M059J (cell line): ENCODE measurements around the gene C1orf94. TPM values are rescaled to one million over a fixed set of nuclear protein-coding genes. Genes with fewer than 3 reads are reported as not detected.
"Not testable (repeated sequence)": the region's sequence is repeated elsewhere in the genome, so short reads cannot be mapped to it uniquely, and the experiment has no call there.

Experiments used
- DNase-seq: peaks from one replicate; pipeline ENCODE4 v3.0.0-alpha.2; 2012; ENCODE audit warnings: low read depth
- total RNA-seq: library from RNA; depleted of rRNA; stranded (reverse); fragments of >200 nt; shearing (Covaris generic); gene quantifications from 2 replicates; pipeline ENCODE4 v1.2.3, GENCODE V29; 2014

Gene C1orf94
- total RNA-seq, 1 experiment from 2014 or later, result 4.0 TPM

DNA sequence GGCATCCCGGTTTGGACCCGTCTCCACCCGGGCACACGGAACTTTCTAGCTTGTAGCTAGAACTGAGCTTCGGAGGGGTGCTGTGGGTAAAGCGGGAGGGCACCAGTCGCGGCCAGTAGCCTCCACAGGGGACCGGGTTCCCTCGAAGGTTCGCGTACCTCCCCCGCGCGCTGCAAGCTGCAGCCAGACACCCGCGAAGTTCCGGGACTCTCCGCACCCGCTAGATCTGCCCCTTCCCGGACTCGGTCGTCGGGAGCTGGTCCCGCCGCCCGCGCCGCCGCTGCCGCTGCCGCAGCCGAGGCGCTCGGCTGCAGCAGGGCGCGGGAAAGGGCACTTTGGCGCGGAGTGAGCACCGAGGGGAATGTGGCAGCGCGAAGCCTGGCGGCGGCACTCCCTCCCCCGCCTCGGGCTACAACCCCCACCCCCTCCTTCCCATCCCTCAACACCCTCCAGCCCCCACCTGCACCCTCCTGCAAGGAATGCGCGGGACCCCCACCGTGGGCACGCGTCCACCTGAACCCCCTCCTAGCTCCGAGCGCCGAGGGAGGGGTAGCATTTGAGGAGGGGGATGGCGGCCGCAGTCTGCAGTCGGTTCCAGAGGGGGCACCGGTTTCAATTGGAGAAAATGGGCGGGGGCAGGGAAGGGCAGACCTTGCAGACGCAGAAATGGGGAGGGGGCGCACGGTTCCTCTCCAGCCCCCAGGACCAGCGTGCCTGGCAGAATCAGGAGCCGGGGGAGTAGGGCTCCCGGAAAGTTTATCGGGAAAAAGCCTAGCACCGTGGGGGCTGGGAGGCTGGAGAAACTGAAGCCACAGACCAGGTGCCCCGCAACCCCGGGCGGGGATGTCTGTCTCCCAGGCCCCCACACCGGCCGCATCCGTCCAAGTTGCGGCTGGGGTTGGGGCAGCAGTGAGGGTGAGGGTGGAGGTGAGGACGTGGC, 12.6 kb upstream of the C1orf94 start:
- peak; percentile 38 for DNase-seq

DNA sequence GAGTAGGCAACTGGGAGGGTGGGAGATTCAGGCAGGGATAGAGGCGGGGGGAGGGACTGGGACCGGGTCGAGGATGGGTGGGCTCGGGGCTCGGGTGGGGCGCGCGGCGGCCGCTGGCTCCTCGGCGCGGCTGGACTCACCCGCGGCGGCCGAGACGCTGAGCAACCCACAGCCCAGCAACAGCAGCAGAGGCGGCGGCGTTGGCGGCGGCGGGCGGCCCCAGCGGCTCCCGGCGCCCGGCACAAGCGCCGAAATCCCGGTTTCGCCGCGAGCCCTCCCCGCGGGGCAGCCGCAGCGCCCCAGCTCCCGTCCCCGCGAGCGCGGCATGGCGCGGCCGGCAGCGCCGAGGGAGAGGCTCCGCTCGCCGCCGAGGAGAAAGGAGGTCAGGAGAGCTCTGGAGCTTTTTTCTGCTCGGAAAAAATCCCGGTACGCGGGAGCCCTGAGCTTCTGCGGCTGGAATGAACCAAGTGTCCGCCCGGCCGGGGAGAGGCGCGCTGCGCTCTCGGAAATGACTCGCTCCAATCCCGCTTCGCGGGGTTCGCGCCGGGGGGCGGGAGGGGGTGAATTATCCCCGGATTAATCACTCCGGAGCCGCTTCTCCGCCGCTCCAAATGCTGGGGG, 11.8 kb upstream of the C1orf94 start, which contains the start of gene CSMD2:
Gene CSMD2 (minus strand): TSS at position 460 of the 621 bp plus-strand sequence. CDS start 133 bp downstream, at position 327.
- peak; percentile 84 for DNase-seq

DNA sequence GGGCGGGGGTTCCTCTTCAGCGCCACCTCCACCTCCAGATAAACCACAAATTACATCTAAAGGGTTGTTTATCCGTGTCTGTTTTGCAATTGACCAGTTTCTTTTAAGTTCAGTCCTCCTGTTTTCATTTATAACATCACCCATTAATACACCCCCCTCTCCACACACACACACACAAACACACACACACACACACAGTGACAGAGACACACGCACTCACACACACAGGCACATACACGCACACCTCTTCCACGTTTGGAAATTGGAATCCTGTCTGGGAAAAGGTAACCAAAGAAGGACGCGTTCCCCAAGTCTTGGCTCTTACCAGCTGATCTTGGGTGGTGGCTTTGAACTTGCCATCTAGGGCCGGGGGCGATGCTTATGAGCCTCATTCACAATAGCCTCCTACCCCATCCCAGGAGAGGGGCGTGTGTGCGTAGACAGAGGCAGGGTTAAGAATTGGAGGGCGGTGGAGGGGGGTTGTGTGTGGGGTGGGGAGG, 11.2 kb upstream of the C1orf94 start:
- peak; percentile 73 for DNase-seq

DNA sequence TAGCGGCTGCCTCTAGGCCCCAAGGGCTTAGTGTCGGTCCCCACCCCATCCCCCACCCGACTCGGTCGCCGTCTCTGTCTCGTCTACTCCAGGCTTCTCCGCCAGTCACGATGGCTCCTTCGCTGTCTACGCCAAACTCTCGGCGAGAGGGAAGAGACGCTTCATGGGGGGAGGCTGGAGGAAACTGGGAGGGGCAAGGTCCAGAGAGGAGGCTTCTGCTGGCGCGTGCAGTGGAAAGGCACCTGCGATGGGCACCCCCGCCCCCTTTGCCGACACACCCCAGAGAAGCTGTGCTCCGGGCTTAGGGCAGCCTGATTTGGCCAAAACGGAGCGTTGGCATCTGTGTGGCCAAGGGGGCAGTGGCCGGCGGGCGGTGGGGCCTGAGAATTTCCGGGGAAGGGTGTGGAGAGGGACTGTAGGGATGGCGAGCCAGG, 10.5 kb upstream of the C1orf94 start:
- peak; percentile 81 for DNase-seq

DNA sequence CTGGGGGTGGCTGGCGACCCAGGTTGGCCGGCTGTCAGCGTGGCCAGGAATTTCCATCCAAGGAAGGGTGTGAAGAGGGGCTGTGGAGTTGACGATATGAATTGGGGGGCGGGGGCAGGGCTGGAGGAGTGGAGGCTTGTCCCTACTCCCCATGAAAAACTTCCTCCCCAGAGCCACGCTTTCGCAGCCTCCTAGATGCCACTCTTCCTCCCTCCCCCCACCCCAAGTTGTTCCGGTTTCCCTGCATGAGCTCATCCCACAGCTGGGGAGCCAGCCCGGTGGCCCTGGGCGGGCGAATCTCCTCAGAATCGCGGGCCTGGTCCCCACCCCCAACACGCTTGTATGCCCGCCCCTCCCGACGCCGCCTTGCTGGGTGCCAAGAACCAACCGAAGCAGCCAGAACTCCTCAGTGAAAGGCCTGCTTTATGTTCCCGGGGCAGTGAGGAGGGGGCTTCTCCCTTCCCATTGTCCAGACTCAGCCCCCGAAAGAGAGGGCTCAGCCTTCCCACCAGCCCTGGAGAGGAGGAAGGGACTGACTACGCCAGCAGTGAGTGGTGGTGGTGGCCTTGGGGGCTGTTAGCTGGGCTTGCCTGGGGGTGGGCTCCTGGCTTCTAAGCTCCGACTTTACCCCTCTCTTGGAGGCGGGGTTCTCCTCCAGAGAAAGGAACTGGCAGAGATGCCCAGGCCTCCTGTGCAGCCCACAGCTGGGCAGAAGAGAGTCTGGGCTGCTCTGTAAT, 9.9 kb upstream of the C1orf94 start:
- peak; percentile 91 for DNase-seq

DNA sequence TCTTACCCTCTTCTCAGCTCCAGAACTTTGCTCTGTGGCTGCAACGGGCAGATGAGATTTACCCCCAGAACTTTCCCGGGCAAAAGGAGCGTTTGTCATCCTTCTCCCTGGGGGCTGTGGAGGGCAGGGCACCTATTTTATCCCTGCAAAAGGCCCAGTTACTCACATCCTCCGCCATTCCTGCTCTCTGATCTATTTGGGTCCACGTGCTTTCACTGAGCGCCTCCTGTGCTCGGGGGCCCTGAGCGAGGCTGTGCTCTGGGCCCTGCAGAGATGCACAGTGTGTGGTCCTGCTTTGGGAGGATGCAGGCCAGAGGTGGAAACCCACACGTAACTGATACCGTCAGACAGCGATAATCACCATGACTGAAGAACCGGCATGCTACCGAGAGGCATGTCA, 9.3 kb upstream of the C1orf94 start:
- no peak for DNase-seq

DNA sequence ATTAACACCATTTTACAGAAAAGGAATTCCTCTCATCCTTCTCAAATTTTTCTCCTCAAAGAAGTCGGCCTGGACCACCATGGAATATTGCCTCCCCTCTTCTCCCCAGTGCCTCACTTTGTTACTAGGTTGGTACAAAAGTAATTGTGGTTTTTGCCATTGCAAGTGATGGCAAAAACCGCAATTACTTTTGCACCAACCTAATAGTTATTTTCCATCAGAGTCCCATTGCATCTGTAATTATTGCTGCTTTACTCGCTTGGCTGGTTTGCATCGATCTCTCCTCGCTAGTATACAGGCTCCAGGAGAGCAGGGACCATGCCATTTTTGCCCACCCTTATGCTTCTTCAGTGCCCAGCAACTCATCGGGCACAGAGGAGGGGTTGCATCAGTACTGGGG, 963 bp upstream of the C1orf94 start:
- no peak for DNase-seq

DNA sequence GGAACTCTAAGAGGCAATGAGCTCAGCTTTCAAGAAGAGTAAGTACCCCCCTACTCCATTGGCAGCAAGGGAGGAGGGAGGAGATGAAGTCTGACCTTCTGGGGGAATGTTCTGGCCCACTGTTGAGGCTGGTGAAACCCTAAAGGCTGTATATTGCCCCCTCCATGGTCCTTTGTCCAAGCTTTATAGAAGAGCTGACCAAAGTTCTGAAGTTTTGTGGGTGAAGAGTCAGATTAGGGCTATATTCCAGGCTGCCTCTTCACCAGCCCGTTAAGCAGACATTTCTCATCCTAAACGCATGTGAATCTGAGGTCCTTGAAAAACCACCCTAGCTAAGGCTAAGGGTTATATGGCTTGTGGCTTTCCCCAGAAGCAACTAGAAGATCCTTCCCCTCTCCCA, 1.4 kb downstream of the C1orf94 start:
- no peak for DNase-seq

DNA sequence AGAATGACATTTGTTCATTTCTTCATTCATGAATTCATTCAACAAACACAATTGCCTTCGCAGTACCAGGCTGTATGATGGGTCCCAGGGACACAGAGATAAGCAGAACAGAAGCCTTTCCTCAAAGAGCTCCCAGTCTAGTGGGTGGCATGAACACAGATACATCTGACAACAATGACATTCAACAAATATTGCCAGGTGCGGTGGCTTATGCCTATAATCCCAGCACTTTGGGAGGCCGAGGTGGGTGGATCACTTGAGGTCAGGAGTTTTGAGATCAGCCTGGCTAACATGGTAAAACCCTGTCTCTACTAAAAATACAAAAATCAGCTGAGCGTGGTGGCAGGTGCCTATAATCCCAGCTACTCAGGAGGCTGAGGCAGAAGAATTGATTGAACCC, 6.7 kb downstream of the C1orf94 start:
- not testable (repeated sequence) for DNase-seq

DNA sequence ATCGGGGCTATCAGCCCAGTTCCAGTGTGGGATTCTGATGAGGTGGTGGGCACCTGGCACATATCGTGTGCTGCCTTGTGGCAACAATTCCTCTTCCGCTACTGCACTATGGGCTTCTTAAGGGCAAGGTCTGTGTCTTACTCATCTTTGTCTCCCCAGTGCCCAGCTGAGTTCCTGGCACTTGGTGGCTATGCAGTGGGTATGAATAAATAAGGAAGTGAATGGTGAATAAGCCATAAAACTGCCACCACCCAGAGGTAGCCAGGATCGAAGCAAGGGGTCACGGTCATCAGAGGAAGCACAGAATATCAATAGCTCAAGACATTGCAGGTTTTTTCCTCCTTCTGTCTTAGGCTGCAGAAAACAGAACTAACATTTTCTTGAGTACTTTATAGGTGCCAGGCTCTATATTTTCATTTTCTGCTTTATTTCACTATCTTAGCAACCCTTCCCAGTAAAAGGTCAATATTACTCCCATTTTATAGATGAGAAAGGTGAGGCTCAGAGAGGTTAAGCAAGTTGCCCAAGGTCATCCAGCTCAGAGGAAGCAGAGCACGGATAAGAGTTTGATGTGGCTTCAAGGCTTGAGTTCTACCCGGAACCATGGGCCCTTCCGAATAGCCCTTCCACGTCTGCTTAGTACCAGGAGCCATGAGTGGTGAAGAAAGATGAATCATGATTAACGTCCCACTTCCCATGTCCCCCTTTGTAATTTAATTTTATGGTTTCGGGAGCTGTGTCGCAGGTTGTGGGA, 10.2 kb downstream of the C1orf94 start:
- DNase-seq, result peak; percentile 52

DNA sequence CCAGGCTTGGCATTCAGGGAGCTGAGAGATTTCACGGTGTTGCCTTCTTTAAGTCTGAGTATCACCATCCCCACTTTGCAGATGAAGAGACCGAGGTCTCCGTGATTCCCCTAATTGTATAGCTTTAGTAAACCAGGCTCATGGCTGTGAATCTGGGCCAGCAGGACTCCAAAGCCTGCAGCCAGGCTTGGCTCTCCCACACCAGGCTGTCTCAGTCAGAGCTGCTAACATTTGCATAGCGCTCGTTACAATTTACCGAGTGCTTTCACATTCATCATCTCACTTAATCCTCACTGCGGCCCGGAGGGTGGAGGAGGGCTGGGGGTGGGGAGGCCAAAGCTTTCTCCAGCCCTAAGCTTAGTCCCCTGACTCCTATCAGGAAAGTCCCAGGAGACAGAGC, 11.7 kb downstream of the C1orf94 start:
- no peak for DNase-seq

DNA sequence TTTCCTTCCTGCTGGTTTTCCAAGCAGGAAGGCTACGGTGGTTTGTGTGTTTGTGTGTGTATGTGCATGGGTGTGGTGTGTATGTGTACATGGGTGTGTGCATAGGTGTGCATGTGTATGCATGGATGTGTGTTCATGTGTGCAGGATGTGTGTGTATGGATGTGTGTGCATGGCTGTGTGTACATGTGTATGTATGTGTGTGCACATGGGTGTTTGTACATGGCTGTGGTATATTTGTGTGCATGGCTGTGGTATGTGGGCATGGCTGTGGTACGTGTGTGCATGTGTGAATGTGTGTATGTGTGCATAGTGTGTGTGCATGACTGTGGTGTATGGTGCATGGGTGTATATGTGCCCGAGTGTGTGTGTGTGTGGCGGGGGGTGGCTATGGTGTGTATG, 12.3 kb downstream of the C1orf94 start:
- DNase-seq, result no peak

DNA sequence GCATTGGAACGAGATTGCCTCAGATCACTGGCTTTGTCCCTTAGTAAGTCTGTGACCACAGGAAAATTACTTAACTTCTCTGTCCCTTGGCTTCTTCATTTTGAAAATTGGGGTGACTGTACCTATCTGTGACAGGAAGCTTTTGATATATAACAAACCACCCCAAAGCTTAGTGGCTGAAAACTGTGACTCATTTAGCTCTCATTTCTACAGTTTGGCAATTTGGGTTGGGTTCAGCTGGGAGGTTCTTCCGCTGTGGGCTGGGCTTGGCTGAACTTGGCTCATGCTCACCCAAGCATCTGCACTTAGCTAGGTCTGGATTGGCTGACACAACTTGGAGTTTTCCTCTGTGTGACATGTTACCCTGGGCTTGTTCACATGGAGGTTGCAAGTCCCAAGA, 14.0 kb downstream of the C1orf94 start:
- DNase-seq, result no peak

DNA sequence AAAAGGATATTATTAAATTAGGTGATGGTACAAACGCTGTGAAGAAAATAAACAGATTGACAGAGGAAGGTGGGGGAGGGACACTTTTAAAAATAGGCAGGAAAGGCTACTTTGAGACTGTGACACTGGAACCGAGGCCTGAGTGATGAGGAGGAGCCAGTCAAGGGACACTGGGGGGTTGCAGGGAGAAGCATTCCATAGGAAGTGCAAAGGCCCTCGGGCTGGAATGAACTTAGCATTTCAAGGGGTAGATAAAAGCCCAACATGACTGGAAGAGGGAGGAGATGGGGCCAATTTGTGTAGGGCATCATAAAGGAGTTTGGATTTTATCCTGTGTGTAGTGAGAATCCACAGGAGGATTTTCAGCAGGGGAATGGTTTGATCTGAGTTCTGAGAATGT, 15.9 kb downstream of the C1orf94 start:
- DNase-seq, result no peak

DNA sequence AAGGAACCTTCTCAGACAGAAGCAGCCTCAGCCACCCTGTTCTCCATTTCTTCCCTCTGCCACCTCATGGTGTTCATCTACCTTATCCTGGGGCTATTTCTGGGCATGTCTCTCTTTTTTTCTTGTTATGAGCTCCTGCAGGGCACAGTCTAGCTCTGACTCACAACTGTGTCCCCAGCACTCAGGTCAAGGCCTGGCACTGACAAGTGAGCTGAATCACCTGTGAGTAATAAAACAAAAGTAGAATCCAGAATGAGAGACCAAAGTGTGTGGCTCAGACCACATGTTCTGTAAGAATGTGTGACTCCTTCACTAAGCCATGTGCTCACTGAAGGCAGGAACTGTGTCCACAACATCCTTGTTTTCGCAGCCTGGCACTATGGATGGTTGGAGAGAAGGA, 23.2 kb downstream of the C1orf94 start:
- DNase-seq, result peak; percentile 99

DNA sequence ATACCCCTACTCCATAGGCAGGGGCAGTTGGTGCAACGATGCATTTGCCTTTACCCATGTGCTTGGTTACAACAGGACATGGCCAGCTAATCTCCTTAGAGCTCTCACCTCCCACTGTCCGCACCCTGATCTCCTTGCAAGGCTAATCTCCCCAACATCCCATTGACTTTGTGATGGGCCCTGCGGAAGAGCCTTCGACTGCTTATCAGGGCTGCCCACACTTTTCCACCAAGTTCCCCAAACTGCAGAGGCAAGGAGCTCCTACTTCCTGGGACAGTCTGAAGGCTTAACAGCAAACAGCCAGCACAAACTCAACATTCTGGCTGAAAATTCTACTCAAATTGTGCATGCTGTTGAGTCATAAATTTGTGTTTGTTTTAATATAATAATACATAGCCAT, 36.0 kb downstream of the C1orf94 start:
- no peak for DNase-seq

DNA sequence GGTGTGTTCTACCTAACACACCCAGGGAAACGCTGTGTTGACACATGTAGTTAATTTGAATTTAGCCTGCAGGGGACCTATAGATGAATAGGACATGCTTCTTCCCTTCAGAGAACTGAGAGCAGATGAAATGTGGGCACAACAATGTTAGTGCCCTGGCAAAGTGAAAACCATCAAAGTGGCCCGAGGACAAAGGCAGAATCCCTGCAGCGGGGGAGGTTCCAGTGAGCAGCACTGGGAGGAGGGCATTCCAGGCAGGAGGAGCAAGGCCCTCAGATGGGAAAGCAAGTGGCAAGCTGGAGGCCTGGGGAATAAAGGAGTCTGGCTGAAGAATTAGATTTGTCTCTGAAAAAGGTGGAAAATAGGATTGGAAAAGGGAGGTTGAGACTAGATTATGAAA, 37.2 kb downstream of the C1orf94 start:
- no peak for DNase-seq

DNA sequence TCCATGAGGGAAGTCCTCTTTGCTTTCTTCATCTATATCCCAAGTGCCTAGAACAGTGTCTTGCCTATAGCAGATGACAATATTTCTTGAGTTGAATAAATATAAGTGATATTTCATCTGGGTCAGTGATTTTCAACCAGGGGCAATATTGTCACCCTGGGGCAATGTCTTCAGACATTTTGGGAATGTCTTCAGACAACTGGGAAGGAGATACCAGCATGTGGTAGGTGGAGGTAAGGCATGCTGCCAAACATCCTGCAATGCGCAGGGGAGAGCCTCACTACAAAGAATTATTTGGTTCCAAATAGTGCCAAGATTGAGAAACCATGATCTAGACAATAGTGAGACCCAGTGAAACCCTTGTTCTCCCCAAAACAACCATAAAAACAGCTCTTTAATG, 54.7 kb downstream of the C1orf94 start:
- DNase-seq, result no peak

DNA sequence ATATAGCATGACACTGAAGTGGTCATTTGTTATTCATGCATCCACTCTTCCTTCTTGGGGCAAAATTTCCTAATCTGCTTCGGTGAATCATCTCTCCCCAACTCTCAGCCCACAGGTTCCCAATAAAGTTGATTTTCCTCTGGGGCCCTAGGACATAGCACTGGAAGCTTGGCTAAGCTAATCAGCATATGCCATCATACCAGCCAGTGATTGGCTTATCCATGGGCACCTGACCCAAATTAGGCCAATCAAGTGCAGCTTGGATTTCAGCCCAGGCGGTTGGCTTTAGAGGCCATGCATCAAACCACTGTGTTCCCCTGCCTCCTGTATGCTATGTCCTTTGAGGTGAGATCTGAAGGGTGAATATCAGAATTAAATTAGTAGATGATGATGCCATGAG, 58.9 kb downstream of the C1orf94 start:
- DNase-seq, result peak; percentile 70

DNA sequence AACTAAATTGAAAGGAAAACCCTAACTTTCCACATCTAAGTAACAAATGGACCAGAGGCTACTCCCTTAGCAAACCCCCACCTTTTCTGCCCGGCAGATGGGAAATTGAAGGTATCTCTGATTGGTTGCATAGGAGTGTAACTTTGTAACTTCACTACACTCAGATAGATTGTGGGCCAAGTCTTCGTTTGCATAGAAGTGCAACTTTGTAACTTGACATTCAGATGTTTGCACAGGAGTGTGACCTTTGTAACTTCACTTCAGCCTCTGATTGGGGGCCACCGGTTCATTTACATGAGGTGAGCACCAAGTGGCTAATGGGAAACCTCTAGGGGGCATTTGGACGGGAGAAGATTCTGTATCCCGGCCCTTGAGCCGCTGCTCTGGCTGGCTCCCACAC, 59.4 kb downstream of the C1orf94 start:
- no peak for DNase-seq

DNA sequence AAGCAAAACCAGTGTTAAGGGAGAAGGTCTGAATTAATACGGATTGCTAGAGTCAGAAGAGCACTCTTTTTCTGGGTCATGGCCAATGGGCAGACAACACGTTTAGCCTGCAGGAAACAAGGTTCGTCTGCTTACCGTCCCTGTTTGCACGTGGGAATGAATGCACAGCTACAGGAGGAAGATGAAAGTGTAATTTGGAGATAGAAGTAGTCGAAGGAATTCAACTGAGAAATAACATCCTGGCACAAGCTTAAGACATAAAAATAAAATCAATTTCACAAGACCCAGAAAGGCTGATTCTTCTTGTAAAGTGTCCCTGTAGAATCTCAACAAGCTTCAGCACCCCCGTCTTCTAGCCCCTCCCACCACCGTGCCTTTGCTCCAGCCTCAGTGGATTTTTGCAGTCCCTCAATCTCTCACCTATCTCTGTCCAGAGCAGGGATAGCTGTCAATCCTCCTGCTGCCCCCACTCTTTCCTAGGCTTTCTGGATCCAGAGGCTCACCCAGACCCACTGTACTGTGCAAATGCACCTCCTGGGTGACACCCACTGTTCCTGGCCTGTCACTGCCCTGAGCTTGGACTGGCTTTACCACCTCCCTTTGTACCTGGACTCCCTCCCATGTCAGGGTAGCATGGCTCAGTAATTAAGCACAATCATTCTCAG, 60.6 kb downstream of the C1orf94 start:
- no peak for DNase-seq
